A549 (cell line): Measurements from ENCODE around the gene CARD9.

Experiments used
- SMC3 ChIP-seq: fragments of >200 bp; sonication (Bioruptor Twin); formaldehyde crosslinking; IDR thresholded peaks from 3 replicates; pipeline ENCODE4 v1.6.1; 2018; ENCODE audit warnings: inconsistent platforms
- TF ChIP-seq, protein P1 (sequence below): fragments of >200 bp; sonication (Bioruptor Twin); formaldehyde crosslinking; IDR thresholded peaks from 3 replicates; pipeline ENCODE4 v1.5.1; 2016

DNA sequence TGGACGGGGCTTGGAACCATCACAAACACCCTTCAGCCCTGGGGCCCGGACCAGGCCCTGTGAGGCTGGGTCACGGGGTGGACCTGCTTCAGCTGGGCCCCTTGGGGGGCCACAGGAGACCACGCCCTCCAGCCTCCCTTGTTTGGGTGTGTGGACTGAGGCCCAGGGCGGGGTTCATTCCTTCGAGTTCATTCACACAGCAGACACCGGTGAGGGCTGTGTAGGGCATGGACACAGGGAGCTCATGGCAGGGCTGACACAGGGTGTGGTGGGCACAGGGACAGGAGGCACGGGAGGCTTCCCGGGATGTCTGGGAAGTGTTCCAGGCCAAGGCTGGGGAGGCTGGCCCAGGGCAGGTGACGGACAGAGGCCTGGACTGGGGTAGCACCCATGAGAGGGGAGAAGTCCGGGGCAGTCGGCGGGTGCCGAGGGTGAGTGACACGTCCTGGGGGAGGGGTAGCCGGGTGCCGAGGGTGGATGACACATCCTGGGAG lies 18.8 kb downstream of the CARD9 start:
- TF ChIP-seq SMC3 = no peak
- TF ChIP-seq, protein P1, sequence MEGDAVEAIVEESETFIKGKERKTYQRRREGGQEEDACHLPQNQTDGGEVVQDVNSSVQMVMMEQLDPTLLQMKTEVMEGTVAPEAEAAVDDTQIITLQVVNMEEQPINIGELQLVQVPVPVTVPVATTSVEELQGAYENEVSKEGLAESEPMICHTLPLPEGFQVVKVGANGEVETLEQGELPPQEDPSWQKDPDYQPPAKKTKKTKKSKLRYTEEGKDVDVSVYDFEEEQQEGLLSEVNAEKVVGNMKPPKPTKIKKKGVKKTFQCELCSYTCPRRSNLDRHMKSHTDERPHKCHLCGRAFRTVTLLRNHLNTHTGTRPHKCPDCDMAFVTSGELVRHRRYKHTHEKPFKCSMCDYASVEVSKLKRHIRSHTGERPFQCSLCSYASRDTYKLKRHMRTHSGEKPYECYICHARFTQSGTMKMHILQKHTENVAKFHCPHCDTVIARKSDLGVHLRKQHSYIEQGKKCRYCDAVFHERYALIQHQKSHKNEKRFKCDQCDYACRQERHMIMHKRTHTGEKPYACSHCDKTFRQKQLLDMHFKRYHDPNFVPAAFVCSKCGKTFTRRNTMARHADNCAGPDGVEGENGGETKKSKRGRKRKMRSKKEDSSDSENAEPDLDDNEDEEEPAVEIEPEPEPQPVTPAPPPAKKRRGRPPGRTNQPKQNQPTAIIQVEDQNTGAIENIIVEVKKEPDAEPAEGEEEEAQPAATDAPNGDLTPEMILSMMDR = no peak
